DMS79 (cell line): Measurements from ENCODE around the gene ALDH1L2.

Source experiments
- DNase-seq: peaks from one replicate; lab custom pipeline; 2025; lab: John Stamatoyannopoulos, UW

The ALDH1L2 gene

GRCh38 chr12:105083551-105084105, 630 bp downstream of the ALDH1L2 start:
- peak; percentile 63 for DNase-seq

- no peak for DNase-seq
Observed at GRCh38 chr12:105083031-105083430, 1.2 kb downstream of the ALDH1L2 start.

- DNase-seq = no peak
Observed at GRCh38 chr12:105078712-105079570, 5.3 kb downstream of the ALDH1L2 start.

- no peak for DNase-seq
Observed at GRCh38 chr12:105077435-105077834, 6.8 kb downstream of the ALDH1L2 start.

GRCh38 chr12:105076913-105077312, 7.3 kb downstream of the ALDH1L2 start:
- DNase-seq = no peak

- no peak for DNase-seq
Observed at GRCh38 chr12:105076098-105076497, 8.2 kb downstream of the ALDH1L2 start.

- no peak for DNase-seq
Observed at GRCh38 chr12:105072888-105073488, 11.3 kb downstream of the ALDH1L2 start.

- no peak for DNase-seq
Observed at GRCh38 chr12:105071981-105072380, 12.3 kb downstream of the ALDH1L2 start.

- no peak for DNase-seq
Observed at GRCh38 chr12:105069936-105070702, 14.1 kb downstream of the ALDH1L2 start.

- DNase-seq = peak; percentile 8
Observed at GRCh38 chr12:105067511-105068031, 16.7 kb downstream of the ALDH1L2 start.

GRCh38 chr12:105064564-105065178, 19.6 kb downstream of the ALDH1L2 start:
- DNase-seq = peak; percentile 95

GRCh38 chr12:105060715-105061378, 23.4 kb downstream of the ALDH1L2 start:
- no peak for DNase-seq

GRCh38 chr12:105057174-105057573, 27.1 kb downstream of the ALDH1L2 start:
- DNase-seq = no peak

- DNase-seq = peak; percentile 64
Observed at GRCh38 chr12:105053116-105053572, 31.1 kb downstream of the ALDH1L2 start.

GRCh38 chr12:105051981-105052380, 32.3 kb downstream of the ALDH1L2 start:
- DNase-seq = no peak

GRCh38 chr12:105048315-105048714, 35.9 kb downstream of the ALDH1L2 start:
- no peak for DNase-seq

- DNase-seq = no peak
Observed at GRCh38 chr12:105047308-105047707, 37.0 kb downstream of the ALDH1L2 start.

- DNase-seq = no peak
Observed at GRCh38 chr12:105041186-105041585, 43.1 kb downstream of the ALDH1L2 start.

- DNase-seq = no peak
Observed at GRCh38 chr12:105040476-105040875, 43.8 kb downstream of the ALDH1L2 start.

GRCh38 chr12:105036937-105037649, 47.2 kb downstream of the ALDH1L2 start:
- DNase-seq = no peak
